Activated B cell treated with CpG ODN at 0.5 μM for 24 hours (primary cell): ENCODE results near the gene ZFC3H1. TPM values are rescaled to one million over a fixed set of nuclear protein-coding genes. Genes with fewer than 3 reads are reported as not detected.
A peak's percentile ranks its signal among the peaks of the same experiment; 100 is the strongest.

Experiments
- ATAC-seq: fragments of 200-7000 bp; cut with Tn5 transposase; one replicate; pipeline ENCODE4 v1.10.0; 2021; ENCODE audit warnings: low read depth, mild to moderate bottlenecking, moderate library complexity
- CTCF ChIA-PET: fragments of 350-600 bp; sonication (Branson Sonifier 250); formaldehyde crosslinking; loops from one replicate; lab custom pipeline; 2021; ENCODE audit warnings: antibody characterized with exemption; lab: Charles Lee
- POLR2A ChIA-PET: fragments of 350-600 bp; sonication (Branson Sonifier 250); formaldehyde crosslinking; loops from one replicate; lab custom pipeline; 2021; ENCODE audit warnings: antibody characterized with exemption; lab: Charles Lee
- DNase-seq: peaks from one replicate; pipeline ENCODE4 v3.0.0; 2022
- H3K27ac Mint-ChIP-seq: one replicate; pipeline ENCODE4 v1.8.0; 2020; ENCODE audit warnings: mixed read lengths
- H3K27me3 Mint-ChIP-seq: one replicate; pipeline ENCODE4 v1.8.0; 2021; ENCODE audit warnings: mixed read lengths
- H3K36me3 Mint-ChIP-seq: one replicate; pipeline ENCODE4 v1.8.0; 2021; ENCODE audit warnings: low read depth, mixed read lengths
- H3K4me1 Mint-ChIP-seq: one replicate; pipeline ENCODE4 v1.8.0; 2021; ENCODE audit warnings: mixed read lengths
- H3K4me3 Mint-ChIP-seq: one replicate; pipeline ENCODE4 v1.8.0; 2020; ENCODE audit warnings: mild to moderate bottlenecking, mixed read lengths
- H3K9me3 Mint-ChIP-seq: one replicate; pipeline ENCODE4 v1.8.0; 2020; ENCODE audit warnings: mixed read lengths
- CTCF ChIP-seq: fragments of 200-600 bp; IDR thresholded peaks from one replicate; pipeline ENCODE4 v1.8.0; 2022; ENCODE audit warnings: antibody characterized with exemption, mild to moderate bottlenecking
- intact Hi-C: fragments of 100-400 bp; cut with micrococcal nuclease; formaldehyde crosslinking; loops from one replicate; pipeline ENCODE4 v1.15.1; 2024
- total RNA-seq: library from RNA; stranded (reverse); gene quantifications from 2 replicates; pipeline ENCODE4 v1.2.3, GENCODE V29; 2022

ZFC3H1 gene
- total RNA-seq, 1 donor from 2014 or later: 107 TPM

- ATAC-seq (peak; percentile 57), DNase-seq (no peak)
- Mint-ChIP-seq H3K36me3 (peaks cover 86% of the 10 kb centered on the region), H3K4me3 (no peak overlapping the region), H3K27me3 (no peaks in the 10 kb centered on the region), H3K27ac (peak overlapping the region; percentile 19), H3K9me3 (no peaks in the 10 kb centered on the region), H3K4me1 (peaks cover 5% of the 10 kb centered on the region)
- TF ChIP-seq CTCF: peak; percentile 66
- CTCF ChIA-PET: interaction anchor here (0.9 to 10.7 kb wide), 20 partner anchors 9 to 221 kb away, joined by 3 to 132 read pairs (median 5); partner anchors contain the start of genes RAB21, THAP2, TMEM19 and ZFC3H1
- POLR2A ChIA-PET: interaction anchor here (0.9 to 1.8 kb wide), 4 partner anchors 26 to 115 kb away, joined by 3 to 9 read pairs (median 6); partner anchors contain the start of gene ZFC3H1
- intact Hi-C loops: loop anchor here (1.0 to 10.0 kb wide), 4 partner anchors 26 to 221 kb away; partner anchors contain the start of gene ZFC3H1
These were observed 26.9 kb downstream of the ZFC3H1 start for GRCh38 chr12:71636704-71637115.

GRCh38 chr12:71627438-71628002, 36.1 kb downstream of the ZFC3H1 start:
- ATAC-seq (no peak), DNase-seq (no peak)
- H3K36me3 Mint-ChIP-seq: peaks cover 85% of the 10 kb centered on the region
- peaks cover 14% of the 10 kb centered on the region for H3K4me1 Mint-ChIP-seq
- CTCF ChIA-PET: interaction anchor here (1.2 to 3.3 kb wide), 3 partner anchors 9 to 119 kb away, joined by 3 to 14 read pairs (median 12); no protein-coding TSS in a partner anchor
- H3K9me3 Mint-ChIP-seq: no peaks in the 10 kb centered on the region
- no peak overlapping the region for H3K4me3 Mint-ChIP-seq
- TF ChIP-seq CTCF: no peak
- H3K27me3 Mint-ChIP-seq: no peaks in the 10 kb centered on the region
- intact Hi-C loops: loop anchor here (2.0 to 5.0 kb wide), 3 partner anchors 15 to 35 kb away; partner anchors contain the start of genes THAP2 and ZFC3H1
- no peak overlapping the region for H3K27ac Mint-ChIP-seq
- POLR2A ChIA-PET: interaction anchor here (0.8 kb wide), 1 partner anchor 120 kb away, joined by 3 read pairs; no protein-coding TSS in a partner anchor

GRCh38 chr12:71626768-71627167, 36.9 kb downstream of the ZFC3H1 start:
- ATAC-seq (no peak), DNase-seq (no peak)
- Mint-ChIP-seq H3K4me3 (no peak overlapping the region), H3K27me3 (no peaks in the 10 kb centered on the region), H3K9me3 (no peaks in the 10 kb centered on the region), H3K4me1 (peaks cover 17% of the 10 kb centered on the region), H3K36me3 (peaks cover 85% of the 10 kb centered on the region), H3K27ac (no peak overlapping the region)
- intact Hi-C loops: loop anchor here (2.0 to 5.0 kb wide), 3 partner anchors 14 to 36 kb away; partner anchors contain the start of genes THAP2 and ZFC3H1
- TF ChIP-seq CTCF: no peak
- ChIA-PET POLR2A (interaction anchor here (1.9 kb wide), 1 partner anchor 37 kb away, joined by 6 read pairs; the partner anchor contains the start of genes THAP2 and ZFC3H1), CTCF (interaction anchor here (1.0 to 3.3 kb wide), 6 partner anchors 9 to 120 kb away, joined by 3 to 14 read pairs (median 4); no protein-coding TSS in a partner anchor)

- TF ChIP-seq CTCF: no peak
- peaks cover 89% of the 10 kb centered on the region for H3K36me3 Mint-ChIP-seq
- ChIA-PET CTCF (interaction anchor here (1.0 to 3.3 kb wide), 4 partner anchors 10 to 121 kb away, joined by 3 to 14 read pairs (median 4); no protein-coding TSS in a partner anchor), POLR2A (interaction anchor here (0.8 to 1.9 kb wide), 2 partner anchors 38 to 121 kb away, joined by 6 read pairs; partner anchors contain the start of genes THAP2 and ZFC3H1)
- H3K27me3 Mint-ChIP-seq: no peaks in the 10 kb centered on the region
- H3K4me1 Mint-ChIP-seq: peaks cover 21% of the 10 kb centered on the region
- no peak overlapping the region for H3K4me3 Mint-ChIP-seq
- intact Hi-C loops: loop anchor here (2.0 to 5.0 kb wide), 3 partner anchors 13 to 36 kb away; partner anchors contain the start of genes THAP2 and ZFC3H1
- H3K9me3 Mint-ChIP-seq: no peaks in the 10 kb centered on the region
- H3K27ac Mint-ChIP-seq: peak overlapping the region; percentile 67
- DNase-seq: no peak
- ATAC-seq: peak; percentile 58
These were observed 37.5 kb downstream of the ZFC3H1 start for GRCh38 chr12:71626098-71626497.
